NK-92 treated with Interleukin-12 subunit alpha and Interleukin-12 subunit beta, amount 100 ng/mL, for 24 hours (cell line): ENCODE data around the gene TRAPPC2L.

Source experiments
- DNase-seq: peaks from one replicate; lab custom pipeline; 2025; lab: John Stamatoyannopoulos, UW

TRAPPC2L gene

GRCh38 chr16:88859381-88860091 is 2.6 kb downstream of the TRAPPC2L start:
- no peak for DNase-seq

- DNase-seq, result no peak
These were observed 4.4 kb downstream of the TRAPPC2L start for GRCh38 chr16:88861359-88861758.

GRCh38 chr16:88862968-88863367 is 6.0 kb downstream of the TRAPPC2L start:
- no peak for DNase-seq

GRCh38 chr16:88863426-88863825 is 6.5 kb downstream of the TRAPPC2L start:
- DNase-seq, result no peak

- DNase-seq, result no peak
These were observed 7.2 kb downstream of the TRAPPC2L start for GRCh38 chr16:88864099-88864498.

- no peak for DNase-seq
These were observed 7.6 kb downstream of the TRAPPC2L start for GRCh38 chr16:88864521-88864920.

- no peak for DNase-seq
These were observed 8.4 kb downstream of the TRAPPC2L start for GRCh38 chr16:88865310-88865709.

GRCh38 chr16:88865742-88866141 is 8.8 kb downstream of the TRAPPC2L start:
- no peak for DNase-seq

- DNase-seq, result no peak
These were observed 9.4 kb downstream of the TRAPPC2L start, which contains the start of gene PABPN1L for GRCh38 chr16:88866151-88866920. PABPN1L (minus strand) TSS chr16:88866660; CDS start chr16:88866606, 54 bp downstream.

GRCh38 chr16:88867581-88868246 is 10.8 kb downstream of the TRAPPC2L start:
- DNase-seq, result no peak

GRCh38 chr16:88868974-88869672 is 12.2 kb downstream of the TRAPPC2L start:
- DNase-seq, result no peak

GRCh38 chr16:88869673-88869980 is 12.7 kb downstream of the TRAPPC2L start:
- DNase-seq, result no peak

- DNase-seq, result no peak
These were observed 13.9 kb downstream of the TRAPPC2L start for GRCh38 chr16:88870608-88871348.

- no peak for DNase-seq
These were observed 14.4 kb downstream of the TRAPPC2L start for GRCh38 chr16:88871349-88871702.

- DNase-seq, result no peak
These were observed 14.9 kb downstream of the TRAPPC2L start for GRCh38 chr16:88871730-88872416.

GRCh38 chr16:88872650-88873331 is 15.9 kb downstream of the TRAPPC2L start:
- DNase-seq, result no peak

GRCh38 chr16:88874938-88875599 is 18.1 kb downstream of the TRAPPC2L start:
- no peak for DNase-seq

- no peak for DNase-seq
These were observed 18.8 kb downstream of the TRAPPC2L start for GRCh38 chr16:88875703-88876234.

GRCh38 chr16:88876942-88877526 is 20.1 kb downstream of the TRAPPC2L start:
- DNase-seq, result no peak
